GM21786 (cell line): Measurements from ENCODE around the gene CFAP74.

Source experiments
- ATAC-seq: cut with Tn5 transposase; IDR thresholded peaks from one replicate; pipeline ENCODE4 v1.9.1; 2021; ENCODE audit not compliant: unreplicated experiment

CFAP74 gene

GRCh38 chr1:2003541-2004131 lies at the start of gene CFAP74:
Gene CFAP74 (minus strand): TSS chr1:2003786. CDS start chr1:1990956, 12,830 bp downstream.
- no peak for ATAC-seq

DNA sequence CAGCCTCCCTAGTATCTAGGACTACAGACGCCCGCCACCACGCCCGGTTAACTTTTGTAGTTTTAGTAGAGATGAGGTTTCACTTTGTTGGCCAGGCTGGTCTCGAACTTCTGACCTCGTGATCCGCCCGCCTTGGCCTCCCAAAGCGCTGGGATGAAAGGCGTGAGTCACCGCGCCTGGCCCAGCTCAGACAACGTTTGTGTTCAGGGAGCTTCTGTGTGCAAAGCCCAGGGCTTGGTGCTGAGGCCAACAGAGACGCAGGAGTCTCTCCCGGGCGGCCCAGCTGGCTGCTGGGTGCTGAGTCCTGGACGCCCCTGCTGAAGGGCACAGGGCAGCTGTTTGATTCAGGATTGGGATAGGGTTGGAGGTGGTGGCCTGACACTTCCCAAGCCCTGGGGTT lies 49.6 kb upstream of the CFAP74 start:
- ATAC-seq: no peak

- ATAC-seq: no peak
Observed at GRCh38 chr1:2052756-2053155, 49.2 kb upstream of the CFAP74 start.

DNA sequence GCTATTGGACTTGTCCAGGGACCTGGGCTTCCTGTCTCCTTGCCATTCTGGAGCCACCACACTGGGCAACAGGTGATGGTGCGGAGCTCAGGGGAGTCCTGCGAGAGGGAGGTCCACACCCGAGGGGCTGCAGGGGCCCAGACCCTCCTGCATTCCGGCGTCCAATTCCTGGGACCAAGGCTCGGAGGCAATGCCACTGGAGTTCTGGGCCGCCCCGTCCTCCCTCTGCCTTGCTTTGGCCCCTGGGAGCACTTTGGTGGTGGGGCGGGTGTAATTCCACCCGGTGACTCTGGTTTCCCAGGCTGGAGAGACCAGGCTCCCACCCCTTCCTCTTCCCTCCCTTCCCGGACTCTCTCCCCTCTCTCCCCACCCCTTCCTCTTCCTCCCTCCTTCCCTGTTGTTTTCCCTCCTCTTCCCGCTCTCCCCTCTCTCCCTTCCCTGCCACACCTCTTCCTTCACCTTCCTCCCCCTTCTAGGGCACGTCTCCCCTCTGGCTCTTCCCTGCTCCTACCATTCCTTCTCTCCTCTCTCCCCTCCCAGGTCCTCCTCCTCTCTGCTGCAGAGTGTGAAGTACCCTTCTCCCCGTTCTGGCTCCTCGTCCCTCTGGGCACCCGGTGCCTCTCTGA lies 48.6 kb upstream of the CFAP74 start:
- ATAC-seq: no peak

- ATAC-seq: no peak
Observed at GRCh38 chr1:2050793-2051682, 47.5 kb upstream of the CFAP74 start.

DNA sequence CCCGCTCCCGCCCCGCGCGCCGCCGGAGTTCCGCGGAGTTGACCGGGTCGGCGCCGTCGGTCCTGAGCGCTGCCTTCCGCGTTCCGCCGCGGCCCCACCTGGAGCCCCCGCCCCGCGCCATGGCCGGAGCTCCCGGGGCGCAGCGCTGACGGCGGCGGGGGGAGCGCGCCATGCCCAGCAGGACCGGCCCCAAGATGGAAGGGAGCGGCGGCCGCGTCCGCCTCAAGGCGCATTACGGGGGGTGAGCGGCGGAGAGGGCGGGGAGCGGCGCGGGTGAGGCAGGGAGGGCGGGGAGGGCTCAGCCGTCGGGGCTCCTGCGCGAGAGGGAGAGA lies 46.8 kb upstream of the CFAP74 start:
- no peak for ATAC-seq

DNA sequence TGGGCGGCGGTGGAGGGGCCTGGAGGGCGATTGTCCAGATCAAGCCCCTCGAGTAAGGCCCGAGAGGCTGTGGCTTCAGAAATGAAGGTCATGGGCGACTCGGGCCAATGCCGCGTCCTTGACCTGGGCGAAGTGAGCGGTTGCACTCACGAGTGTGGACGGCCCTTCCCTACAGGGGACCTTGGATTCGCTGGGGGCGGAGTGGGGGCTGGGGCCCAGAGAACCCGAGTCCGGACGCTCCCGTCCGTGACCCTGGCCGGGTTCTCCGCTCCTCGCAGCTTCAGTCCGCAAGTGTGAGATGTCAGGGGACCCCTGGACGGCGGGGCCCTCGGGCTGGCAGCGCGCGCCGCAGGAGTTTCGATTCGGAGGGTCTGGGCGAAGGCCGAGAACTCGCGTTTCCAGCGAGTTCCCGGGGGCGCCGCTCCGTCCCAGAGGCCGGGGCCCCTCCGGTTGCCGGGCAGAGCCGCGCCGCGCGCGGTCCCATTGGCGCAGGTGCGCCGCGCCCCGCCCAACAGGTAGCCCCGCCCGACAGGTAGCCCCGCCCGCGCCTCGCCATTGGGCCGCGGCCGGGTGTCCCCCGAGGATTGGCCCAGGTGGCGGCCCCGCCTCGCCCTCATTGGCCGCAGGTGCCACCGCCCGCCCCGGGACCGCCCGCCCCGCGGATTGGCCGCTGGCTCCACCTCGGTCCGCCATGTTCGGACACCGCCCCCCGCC lies 46.3 kb upstream of the CFAP74 start, which contains the start of gene PRKCZ:
PRKCZ (plus strand) TSS at position 694 of the 714 bp plus-strand sequence. CDS start 220 bp downstream, outside the sequence.
- no peak for ATAC-seq

- ATAC-seq: no peak
Observed at GRCh38 chr1:2049225-2049717, 45.7 kb upstream of the CFAP74 start.

GRCh38 chr1:2047749-2048729 lies 44.5 kb upstream of the CFAP74 start:
- no peak for ATAC-seq

DNA sequence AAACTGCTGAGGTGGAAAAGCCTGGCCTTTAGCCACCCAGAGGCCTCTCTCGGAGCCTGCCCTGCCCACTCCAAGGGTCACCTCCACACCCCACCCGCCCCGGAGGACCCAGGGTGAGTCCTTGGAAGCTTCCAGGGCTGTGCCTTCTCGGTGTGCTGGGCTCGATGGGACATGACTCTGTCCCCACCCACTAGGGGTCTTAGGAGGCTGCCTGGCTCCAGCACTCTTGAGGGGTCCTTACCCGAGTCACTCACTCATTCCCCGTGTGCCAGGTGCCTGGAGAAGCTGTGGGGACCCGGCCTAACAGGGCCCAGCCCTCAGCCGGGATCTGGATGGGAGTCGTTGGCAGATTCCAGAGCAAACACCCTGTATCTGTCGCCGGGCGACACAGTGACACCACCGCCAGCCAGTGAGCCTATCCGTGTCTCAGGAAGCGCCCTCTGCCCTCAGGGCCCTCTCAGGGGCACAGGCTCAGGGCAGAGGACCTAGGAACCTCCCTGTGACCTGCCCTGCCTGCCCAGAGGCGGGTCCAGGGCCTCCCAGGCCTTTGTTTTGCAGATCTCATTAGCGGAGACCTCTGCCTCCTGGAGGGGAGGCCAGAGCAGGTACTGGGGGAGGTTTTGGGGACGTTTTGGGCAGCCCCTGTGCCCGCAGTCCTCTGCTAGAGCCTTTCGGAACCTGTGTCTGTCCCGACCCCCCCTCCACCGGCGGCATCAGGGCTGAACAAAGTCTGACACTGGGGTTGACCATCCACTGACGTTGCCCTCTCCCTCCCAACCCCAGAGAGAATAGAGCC lies 43.6 kb upstream of the CFAP74 start:
- ATAC-seq: no peak

GRCh38 chr1:2046174-2046917 lies 42.8 kb upstream of the CFAP74 start:
- ATAC-seq: no peak

DNA sequence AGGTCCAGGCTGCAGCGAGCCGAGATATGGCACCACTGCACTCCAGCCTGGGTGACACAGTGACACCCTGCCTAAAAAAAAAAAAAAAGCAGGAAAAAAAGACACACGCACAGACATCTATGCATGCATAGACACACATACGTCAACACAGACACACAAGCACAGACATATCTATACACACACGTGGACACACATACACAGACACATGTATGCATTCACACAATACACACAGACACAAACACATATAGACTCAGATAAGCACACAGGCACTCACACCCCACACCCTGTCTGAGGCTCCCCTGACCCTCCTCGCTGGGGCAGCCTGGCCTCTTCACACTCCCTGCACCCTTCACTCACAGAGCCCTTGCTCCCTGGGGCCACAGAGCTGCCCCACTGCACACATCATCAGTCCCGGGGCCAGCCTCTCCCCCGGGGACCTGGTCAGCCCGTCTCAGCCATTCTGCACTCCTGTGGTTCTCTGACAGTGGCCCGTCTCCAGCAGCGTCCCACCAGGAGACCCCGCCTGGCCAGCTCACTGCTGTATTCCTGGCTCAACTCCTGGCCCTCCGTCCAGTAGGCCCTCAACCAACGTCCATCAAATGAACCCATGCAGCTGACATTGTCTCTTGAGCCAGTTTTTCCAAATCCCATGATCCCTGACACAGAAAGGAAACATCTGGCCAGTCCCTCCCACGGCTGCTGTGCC lies 42.0 kb upstream of the CFAP74 start:
- ATAC-seq: no peak

DNA sequence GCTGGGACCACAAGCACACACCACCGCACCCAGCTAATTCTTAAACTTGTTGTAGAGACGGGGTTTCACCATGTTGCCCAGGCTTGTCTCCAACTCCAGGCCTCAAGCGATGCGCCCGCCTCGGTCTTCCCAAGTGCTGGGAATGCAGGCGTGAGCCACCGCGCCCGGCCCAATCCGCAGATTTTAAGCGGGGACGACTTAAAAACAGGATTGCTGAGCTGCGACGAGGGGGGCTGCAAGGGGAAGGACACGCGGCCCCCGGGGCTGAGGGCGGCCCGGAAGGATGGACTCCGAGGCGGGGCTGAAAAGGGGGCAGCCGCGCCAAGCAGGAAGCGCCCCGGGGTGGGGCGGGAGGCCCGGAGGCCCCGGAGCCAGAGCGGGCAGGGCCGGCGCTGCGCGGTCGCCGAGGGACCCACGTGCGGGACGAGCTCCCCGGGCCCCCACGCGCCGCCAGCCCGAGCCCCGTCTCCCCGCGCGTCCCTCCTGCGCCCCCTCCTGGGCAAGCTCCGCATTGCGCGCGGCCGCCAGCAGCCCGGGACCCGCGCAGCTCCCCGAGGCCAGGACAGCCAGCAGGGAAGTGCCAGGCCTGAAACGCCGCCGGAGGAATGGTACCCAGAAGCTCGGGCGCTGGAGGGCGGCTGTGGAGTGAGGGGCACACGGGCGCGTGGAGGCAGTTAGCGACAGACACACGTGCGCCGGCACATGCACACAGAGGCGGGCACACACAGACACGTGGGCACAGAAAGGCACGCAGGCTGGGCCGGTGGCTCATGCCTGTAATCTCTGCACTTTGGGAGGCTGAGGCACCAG lies 41.1 kb upstream of the CFAP74 start:
- ATAC-seq: no peak

- no peak for ATAC-seq
Observed at GRCh38 chr1:2043886-2044285, 40.3 kb upstream of the CFAP74 start.

DNA sequence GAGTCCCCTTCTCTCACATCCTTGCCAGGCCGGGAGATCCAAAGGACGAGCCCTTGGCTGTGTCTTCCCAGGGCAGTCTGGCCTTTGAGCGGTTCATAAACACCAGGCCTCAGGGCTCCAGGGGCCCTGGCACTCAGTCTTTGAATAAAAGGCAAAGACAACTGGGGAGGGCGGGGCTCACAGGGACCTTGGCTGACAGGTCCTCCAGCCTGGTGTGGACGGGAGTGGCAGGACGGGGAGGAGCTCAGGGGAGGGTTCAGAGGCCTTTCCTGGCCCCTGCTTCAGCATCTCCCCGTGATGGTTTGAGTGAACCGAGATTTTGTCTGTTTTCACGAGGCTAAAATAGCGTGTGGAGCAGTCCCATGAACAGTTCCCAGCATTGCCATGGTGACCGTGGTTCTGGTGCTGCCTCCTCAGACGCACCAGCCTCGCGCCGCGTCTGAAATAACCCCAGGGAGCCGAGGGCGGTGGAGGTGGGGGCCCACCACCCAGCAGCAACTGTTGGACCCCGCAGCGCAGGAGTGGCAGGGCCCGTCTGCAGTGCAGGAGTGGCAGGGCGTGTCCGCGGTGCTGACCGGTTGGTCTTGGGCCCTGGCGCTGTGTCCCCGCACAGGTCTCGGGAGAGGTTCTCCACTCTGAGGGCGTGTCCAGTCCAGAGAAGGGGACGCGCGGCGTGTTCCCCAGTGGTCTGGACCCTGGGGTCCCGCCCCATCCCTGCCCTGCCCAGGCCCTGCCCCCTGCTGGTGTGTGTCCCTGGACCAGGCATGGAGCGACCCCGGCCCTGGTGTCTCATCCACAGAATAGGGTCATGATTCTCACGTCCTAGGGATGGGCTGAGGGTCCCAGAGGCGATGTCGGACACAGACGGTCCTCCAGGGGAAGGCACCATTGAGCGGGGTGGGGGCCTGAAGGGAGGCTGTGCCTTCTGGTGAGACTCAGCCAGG lies 39.5 kb upstream of the CFAP74 start:
- no peak for ATAC-seq

GRCh38 chr1:2041887-2042286 lies 38.3 kb upstream of the CFAP74 start:
- ATAC-seq: no peak
